ENCODE measurements around the gene POLD2. TPM values are rescaled to one million over a fixed set of nuclear protein-coding genes. Genes with fewer than 3 reads are reported as not detected.

POLD2 gene
- total RNA-seq, 4 donors from 2014 or later, result 33.9 to 87.9 (median 71.0) TPM

- Histone ChIP-seq H3K4me3 (no peak overlapping the region), H3K9me3 (no peaks in the 10 kb centered on the region), H3K36me3 (no peaks in the 10 kb centered on the region), H3K27ac (no peak overlapping the region), H3K4me1 (peaks cover 0 to 26% (median 4%) of the 10 kb centered on the region in 4 donors), H3K27me3 (no peaks in the 10 kb centered on the region)
- no peak for TF ChIP-seq EP300 (IDR thresholded peaks at IDR 0.05)
- no peak for TF ChIP-seq POLR2A (IDR thresholded peaks at IDR 0.05)
- TF ChIP-seq CTCF (IDR thresholded peaks at IDR 0.05), result no peak
- no peak for DNase-seq (ENCODE audit: low spot score in 2 of 2)
- WGBS, 2 donors, result 83 to 92% methylated on average over 5 to 6 of the region's 6 CpGs
These were observed 21.1 kb upstream of the POLD2 start for GRCh38 chr7:44144426-44144967.

- no peaks in the 10 kb centered on the region for H3K9me3 ChIP-seq
- no peak for TF ChIP-seq EP300 (IDR thresholded peaks at IDR 0.05)
- no peak for TF ChIP-seq CTCF (IDR thresholded peaks at IDR 0.05)
- no peak overlapping the region for H3K4me3 ChIP-seq
- H3K27ac ChIP-seq, result no peak overlapping the region
- peaks cover 0 to 26% (median 4%) of the 10 kb centered on the region in 4 donors for H3K4me1 ChIP-seq
- no peak for DNase-seq (ENCODE audit: low spot score in 2 of 2)
- 67 to 68% methylated on average over 6 of the region's 6 CpGs for WGBS, 2 donors
- no peaks in the 10 kb centered on the region for H3K27me3 ChIP-seq
- H3K36me3 ChIP-seq, result no peaks in the 10 kb centered on the region
These were observed 20.4 kb upstream of the POLD2 start for GRCh38 chr7:44143646-44144250.

GRCh38 chr7:44142028-44142427, 18.7 kb upstream of the POLD2 start:
- no peak overlapping the region for H3K27ac ChIP-seq
- WGBS, 2 donors, result 87 to 91% methylated on average over 4 of the region's 4 CpGs
- H3K9me3 ChIP-seq, result no peaks in the 10 kb centered on the region
- peaks cover 0 to 23% (median 4%) of the 10 kb centered on the region in 4 donors for H3K4me1 ChIP-seq
- H3K4me3 ChIP-seq, result no peak overlapping the region
- no peaks in the 10 kb centered on the region for H3K27me3 ChIP-seq
- no peaks in the 10 kb centered on the region for H3K36me3 ChIP-seq
- no peak for DNase-seq (ENCODE audit: low spot score in 2 of 2)
- TF ChIP-seq CTCF (IDR thresholded peaks at IDR 0.05) (no peak), POLR2A (IDR thresholded peaks at IDR 0.05) (no peak), EP300 (IDR thresholded peaks at IDR 0.05) (no peak)

- no peak for TF ChIP-seq EP300 (IDR thresholded peaks at IDR 0.05)
- Histone ChIP-seq H3K27ac (no peak within 1 kb of the TSS), H3K4me1 (peaks cover 0 to 18% (median 4%) of the 10 kb centered on the region in 4 donors), H3K9me3 (no peaks in the 10 kb centered on the region), H3K36me3 (no peaks in the 10 kb centered on the region), H3K4me3 (no peak within 1 kb of the TSS), H3K27me3 (no peaks in the 10 kb centered on the region)
- DNase-seq (ENCODE audit: low spot score in 2 of 2), result no peak
- WGBS, 2 donors, result 84% methylated on average over 5 to 6 of the region's 6 CpGs
These were observed 18.0 kb upstream of the POLD2 start, which contains the start of gene MYL7 for GRCh38 chr7:44141221-44141850. Gene MYL7 (minus strand): TSS chr7:44141332. CDS start chr7:44141305, 27 bp downstream.

GRCh38 chr7:44140341-44140740, 17.0 kb upstream of the POLD2 start:
- peaks cover 0 to 8% (median 2%) of the 10 kb centered on the region in 4 donors for H3K4me1 ChIP-seq
- DNase-seq (ENCODE audit: low spot score in 2 of 2), result no peak
- H3K9me3 ChIP-seq, result no peaks in the 10 kb centered on the region
- H3K4me3 ChIP-seq, result no peak overlapping the region
- 81 to 89% methylated on average over 7 to 10 of the region's 10 CpGs for WGBS, 2 donors
- H3K27ac ChIP-seq, result no peak overlapping the region
- no peaks in the 10 kb centered on the region for H3K36me3 ChIP-seq
- no peaks in the 10 kb centered on the region for H3K27me3 ChIP-seq
- TF ChIP-seq EP300 (IDR thresholded peaks at IDR 0.05) (no peak), CTCF (IDR thresholded peaks at IDR 0.05) (no peak), POLR2A (IDR thresholded peaks at IDR 0.05) (no peak)
